ENCODE results near the gene RAC3. TPM values are rescaled to one million over a fixed set of nuclear protein-coding genes. Genes with fewer than 3 reads are reported as not detected.

RAC3 gene
- total RNA-seq, 2 donors from 2014 or later: 6.6 to 7.7 TPM

DNA sequence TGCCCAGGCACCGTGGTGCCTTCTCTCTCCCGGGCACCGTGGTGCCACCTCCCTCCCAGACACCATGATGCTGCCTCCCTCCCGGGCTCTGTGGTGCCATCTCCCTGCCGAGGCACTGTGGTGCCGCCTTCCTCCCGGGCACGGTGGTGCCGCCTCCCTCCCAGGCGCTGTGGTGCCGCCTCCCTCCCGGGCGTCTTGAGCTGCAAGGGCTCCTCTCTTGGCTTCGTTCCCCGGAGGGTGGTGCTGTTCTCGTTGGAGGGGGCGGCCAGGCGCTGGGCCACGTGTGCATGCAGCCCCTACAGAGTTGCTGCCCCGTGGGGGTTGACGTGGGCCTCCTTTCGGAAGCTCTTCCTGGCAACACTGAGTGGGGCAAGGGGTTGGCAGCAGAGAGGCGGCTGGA is 17.0 kb upstream of the RAC3 start:
- Mint-ChIP-seq H3K27ac (no peak overlapping the region), H3K27me3 (no peaks in the 10 kb centered on the region), H3K36me3 (ENCODE audit: low read depth) (peaks cover 9% of the 10 kb centered on the region), H3K4me1 (no peaks in the 10 kb centered on the region), H3K4me3 (no peak overlapping the region), H3K9me3 (no peaks in the 10 kb centered on the region)
- no peak for ATAC-seq (replicated peaks)

DNA sequence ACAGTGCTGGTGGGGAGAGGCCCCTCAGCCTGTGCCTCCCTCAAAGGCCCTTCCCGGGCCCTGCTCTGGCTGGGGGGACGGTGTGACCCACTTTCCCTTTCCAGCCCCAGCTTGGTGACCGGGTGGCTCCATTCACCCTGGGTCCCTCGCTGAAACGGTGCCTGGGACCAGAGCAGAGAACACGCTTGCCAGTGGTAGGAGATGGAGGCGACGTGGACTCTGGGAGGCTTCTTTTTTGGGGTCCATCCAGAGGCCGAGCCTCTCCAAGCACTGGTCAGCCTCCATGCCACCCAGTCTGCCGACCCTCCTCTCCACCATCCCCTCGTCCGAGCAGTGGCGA is 16.5 kb upstream of the RAC3 start:
- no peak for ATAC-seq (replicated peaks)
- no peaks in the 10 kb centered on the region for H3K9me3 Mint-ChIP-seq
- H3K27me3 Mint-ChIP-seq: no peaks in the 10 kb centered on the region
- peaks cover 9% of the 10 kb centered on the region for H3K36me3 Mint-ChIP-seq (ENCODE audit: low read depth)
- H3K27ac Mint-ChIP-seq: no peak overlapping the region
- no peaks in the 10 kb centered on the region for H3K4me1 Mint-ChIP-seq
- H3K4me3 Mint-ChIP-seq: no peak overlapping the region

- no peak for ATAC-seq (replicated peaks)
- H3K27ac Mint-ChIP-seq: no peak overlapping the region
- H3K9me3 Mint-ChIP-seq: no peaks in the 10 kb centered on the region
- no peaks in the 10 kb centered on the region for H3K27me3 Mint-ChIP-seq
- H3K4me3 Mint-ChIP-seq: no peak overlapping the region
- no peaks in the 10 kb centered on the region for H3K4me1 Mint-ChIP-seq
- H3K36me3 Mint-ChIP-seq (ENCODE audit: low read depth): peaks cover 9% of the 10 kb centered on the region
Observed at GRCh38 chr17:82015311-82015971, 16.0 kb upstream of the RAC3 start.

DNA sequence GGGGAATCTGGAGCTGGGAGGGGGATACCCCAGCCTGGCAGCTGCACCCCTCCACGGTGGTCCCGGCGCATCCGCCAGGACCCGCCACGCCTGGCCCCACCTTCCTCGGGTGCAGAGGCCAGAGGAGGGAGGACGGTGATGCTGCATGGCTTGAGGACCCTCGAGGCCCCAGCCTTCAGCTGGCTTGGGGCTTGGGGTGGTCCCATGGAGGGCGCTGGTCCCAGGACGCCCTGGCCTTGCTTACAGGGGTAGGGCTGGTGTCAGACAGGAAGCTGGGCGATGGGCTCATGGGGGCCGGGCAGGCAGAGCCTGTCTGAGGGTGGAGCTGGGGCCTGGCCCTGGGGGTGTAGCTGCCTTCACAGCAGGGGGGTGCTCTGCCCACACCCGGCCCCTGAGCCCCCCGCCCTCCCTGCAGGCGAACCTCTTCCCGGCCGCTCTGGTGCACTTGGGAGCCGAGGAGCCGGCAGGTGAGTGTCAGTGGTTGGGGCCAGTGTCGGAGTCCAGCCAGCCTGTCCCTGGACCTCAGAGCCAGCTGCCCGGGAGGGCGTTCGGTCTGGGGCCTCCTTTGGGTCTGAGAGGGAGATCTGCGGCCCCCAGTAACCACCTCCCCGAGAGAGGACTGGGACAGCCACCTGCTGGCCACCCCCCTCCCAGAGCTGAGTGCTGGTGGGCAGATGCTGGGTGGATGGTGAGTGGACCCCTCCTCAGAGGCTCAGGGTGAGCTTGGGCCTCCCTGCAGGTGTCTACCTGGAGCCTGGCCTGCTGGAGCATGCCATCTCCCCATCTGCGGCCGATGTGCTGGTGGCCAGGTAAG is 15.2 kb upstream of the RAC3 start:
- Mint-ChIP-seq H3K4me1 (no peaks in the 10 kb centered on the region), H3K4me3 (no peak overlapping the region), H3K9me3 (no peaks in the 10 kb centered on the region), H3K36me3 (ENCODE audit: low read depth) (peaks cover 9% of the 10 kb centered on the region), H3K27ac (no peak overlapping the region), H3K27me3 (no peaks in the 10 kb centered on the region)
- no peak for ATAC-seq (replicated peaks)

DNA sequence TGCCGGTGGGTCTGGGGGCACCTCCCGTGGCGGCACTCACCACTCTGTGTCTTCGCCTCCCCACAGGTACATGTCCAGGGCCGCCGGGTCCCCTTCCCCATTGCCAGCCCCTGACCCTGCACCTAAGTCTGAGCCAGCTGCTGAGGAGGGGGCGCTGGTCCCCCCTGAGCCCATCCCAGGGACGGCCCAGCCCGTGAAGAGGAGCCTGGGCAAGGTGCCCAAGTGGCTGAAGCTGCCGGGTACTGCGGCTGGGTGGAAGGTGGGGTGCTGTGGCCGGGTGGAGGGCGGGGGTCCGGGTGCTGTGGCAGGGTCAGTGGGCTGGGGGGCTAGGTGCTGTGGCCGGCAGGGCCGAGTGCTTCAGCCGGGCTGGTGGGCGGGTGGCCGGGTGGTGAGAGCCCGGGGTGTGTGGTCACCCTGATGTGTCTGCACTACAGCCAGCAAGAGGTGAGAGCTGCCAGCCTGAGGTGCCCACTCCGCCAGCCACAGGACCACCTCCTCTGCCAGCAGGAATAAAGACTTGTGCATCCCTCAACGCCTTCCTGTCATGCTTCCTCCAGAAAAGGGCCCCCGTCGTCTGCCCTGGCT is 14.5 kb upstream of the RAC3 start:
- Mint-ChIP-seq H3K27me3 (no peaks in the 10 kb centered on the region), H3K27ac (no peak overlapping the region), H3K4me1 (no peaks in the 10 kb centered on the region), H3K4me3 (no peak overlapping the region), H3K36me3 (ENCODE audit: low read depth) (peaks cover 15% of the 10 kb centered on the region), H3K9me3 (no peaks in the 10 kb centered on the region)
- ATAC-seq (replicated peaks): no peak

GRCh38 chr17:82017612-82018151 is 13.8 kb upstream of the RAC3 start:
- H3K27me3 Mint-ChIP-seq: no peaks in the 10 kb centered on the region
- no peak for ATAC-seq (replicated peaks)
- no peak overlapping the region for H3K27ac Mint-ChIP-seq
- H3K9me3 Mint-ChIP-seq: no peaks in the 10 kb centered on the region
- no peak overlapping the region for H3K4me3 Mint-ChIP-seq
- H3K4me1 Mint-ChIP-seq: no peaks in the 10 kb centered on the region
- H3K36me3 Mint-ChIP-seq (ENCODE audit: low read depth): peaks cover 15% of the 10 kb centered on the region

GRCh38 chr17:82018152-82018988 is 13.1 kb upstream of the RAC3 start:
- Mint-ChIP-seq H3K36me3 (ENCODE audit: low read depth) (peaks cover 15% of the 10 kb centered on the region), H3K4me1 (no peaks in the 10 kb centered on the region), H3K27ac (no peak overlapping the region), H3K27me3 (no peaks in the 10 kb centered on the region), H3K9me3 (no peaks in the 10 kb centered on the region), H3K4me3 (no peak overlapping the region)
- ATAC-seq (replicated peaks): no peak

- H3K36me3 Mint-ChIP-seq (ENCODE audit: low read depth): peaks cover 15% of the 10 kb centered on the region
- H3K27ac Mint-ChIP-seq: no peak overlapping the region
- H3K9me3 Mint-ChIP-seq: no peaks in the 10 kb centered on the region
- no peak for ATAC-seq (replicated peaks)
- H3K27me3 Mint-ChIP-seq: no peaks in the 10 kb centered on the region
- no peaks in the 10 kb centered on the region for H3K4me1 Mint-ChIP-seq
- no peak overlapping the region for H3K4me3 Mint-ChIP-seq
Observed at GRCh38 chr17:82018989-82019689, 12.3 kb upstream of the RAC3 start.

DNA sequence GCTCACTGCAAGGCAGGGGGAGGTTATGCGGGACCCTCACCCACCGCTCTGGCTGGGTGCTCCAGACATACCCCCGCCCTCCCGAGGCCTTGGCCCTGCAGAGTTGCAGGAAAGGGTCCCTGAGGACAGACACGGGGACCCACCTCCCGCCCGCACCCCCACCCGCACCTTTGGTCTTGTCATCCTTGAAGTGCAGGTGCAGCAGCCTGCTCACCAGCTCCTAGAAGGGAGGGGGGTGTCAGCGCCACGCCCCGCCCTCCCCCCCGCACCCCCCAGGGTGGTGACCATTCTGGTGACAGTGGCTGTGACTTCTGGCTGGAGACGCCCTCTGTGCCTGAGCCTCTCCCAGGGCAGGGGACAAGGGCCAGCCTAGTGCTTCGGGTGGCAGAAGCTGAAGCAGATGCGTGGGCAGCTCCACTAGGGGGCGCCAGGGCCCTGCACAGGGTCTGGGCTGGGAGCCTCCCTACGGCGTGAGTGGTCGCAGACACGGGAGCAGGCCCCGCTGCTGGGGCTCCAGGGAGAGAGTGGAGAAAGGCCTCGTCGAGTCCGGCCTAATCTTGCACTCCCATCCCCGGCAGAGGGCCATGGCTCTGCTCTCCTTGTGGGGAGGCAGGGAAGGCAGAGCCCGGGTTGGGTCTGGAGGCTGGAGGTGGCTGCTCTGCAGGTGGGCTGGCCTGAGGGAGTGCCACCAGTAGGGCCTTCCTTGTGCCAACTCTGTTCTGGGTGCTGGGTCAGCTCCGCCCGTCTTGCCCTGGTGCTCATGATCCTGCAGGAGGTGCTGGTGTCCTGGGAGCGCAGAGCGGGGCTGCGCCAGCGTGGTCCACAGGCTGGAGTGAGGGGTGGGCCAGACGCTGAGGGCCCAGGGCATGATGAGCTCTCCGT is 11.5 kb upstream of the RAC3 start:
- H3K4me1 Mint-ChIP-seq: no peaks in the 10 kb centered on the region
- H3K4me3 Mint-ChIP-seq: peak overlapping the region; percentile 90
- peaks cover 15% of the 10 kb centered on the region for H3K36me3 Mint-ChIP-seq (ENCODE audit: low read depth)
- no peaks in the 10 kb centered on the region for H3K27me3 Mint-ChIP-seq
- H3K27ac Mint-ChIP-seq: no peak overlapping the region
- ATAC-seq (replicated peaks): no peak
- no peaks in the 10 kb centered on the region for H3K9me3 Mint-ChIP-seq

- H3K4me3 Mint-ChIP-seq: peak overlapping the region; percentile 90
- peaks cover 15% of the 10 kb centered on the region for H3K36me3 Mint-ChIP-seq (ENCODE audit: low read depth)
- ATAC-seq (replicated peaks): no peak
- no peaks in the 10 kb centered on the region for H3K4me1 Mint-ChIP-seq
- no peaks in the 10 kb centered on the region for H3K9me3 Mint-ChIP-seq
- no peaks in the 10 kb centered on the region for H3K27me3 Mint-ChIP-seq
- H3K27ac Mint-ChIP-seq: no peak overlapping the region
Observed at GRCh38 chr17:82020572-82021106, 10.8 kb upstream of the RAC3 start.

DNA sequence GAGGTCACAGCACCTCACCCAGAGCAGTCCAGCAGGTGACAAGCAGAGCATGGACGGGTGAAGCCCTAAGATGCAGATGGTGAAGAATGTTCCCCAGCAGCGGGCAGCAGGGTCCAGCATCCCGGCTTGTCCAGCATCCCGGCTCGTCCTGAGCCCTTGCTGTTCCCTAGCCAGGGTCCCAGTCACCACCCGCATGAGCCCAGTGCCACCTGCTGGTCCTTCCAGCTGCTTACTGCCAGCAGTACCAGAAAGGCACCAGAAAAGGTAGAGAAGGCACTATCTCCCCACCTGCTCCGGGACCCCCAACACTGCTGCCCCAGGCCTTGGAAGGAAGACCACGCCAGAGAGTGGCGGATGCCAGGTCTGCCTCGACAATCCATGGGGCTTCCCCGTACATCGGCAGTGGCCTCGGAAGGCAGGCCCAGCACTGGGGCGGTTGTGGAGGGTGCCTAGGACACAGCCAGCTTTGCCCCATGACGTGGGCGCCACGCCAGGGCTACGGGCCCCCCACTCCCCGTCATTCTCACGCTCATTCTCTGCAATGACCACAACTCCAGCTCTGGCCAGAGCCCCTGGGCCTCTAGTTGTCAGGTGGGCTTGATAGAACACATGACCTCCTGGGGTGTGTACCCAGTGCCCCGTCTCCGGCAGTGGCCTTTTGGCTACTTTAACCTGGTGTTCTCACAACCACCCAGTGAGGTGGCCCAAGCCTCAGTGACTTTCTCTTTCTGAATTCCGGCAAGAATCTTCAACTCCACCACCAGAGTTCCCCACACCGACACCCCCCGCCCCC is 10.2 kb upstream of the RAC3 start:
- H3K4me3 Mint-ChIP-seq: peak overlapping the region; percentile 90
- H3K4me1 Mint-ChIP-seq: no peaks in the 10 kb centered on the region
- H3K36me3 Mint-ChIP-seq (ENCODE audit: low read depth): peaks cover 15% of the 10 kb centered on the region
- no peaks in the 10 kb centered on the region for H3K27me3 Mint-ChIP-seq
- no peaks in the 10 kb centered on the region for H3K9me3 Mint-ChIP-seq
- H3K27ac Mint-ChIP-seq: peak overlapping the region; percentile 75
- no peak for ATAC-seq (replicated peaks)

DNA sequence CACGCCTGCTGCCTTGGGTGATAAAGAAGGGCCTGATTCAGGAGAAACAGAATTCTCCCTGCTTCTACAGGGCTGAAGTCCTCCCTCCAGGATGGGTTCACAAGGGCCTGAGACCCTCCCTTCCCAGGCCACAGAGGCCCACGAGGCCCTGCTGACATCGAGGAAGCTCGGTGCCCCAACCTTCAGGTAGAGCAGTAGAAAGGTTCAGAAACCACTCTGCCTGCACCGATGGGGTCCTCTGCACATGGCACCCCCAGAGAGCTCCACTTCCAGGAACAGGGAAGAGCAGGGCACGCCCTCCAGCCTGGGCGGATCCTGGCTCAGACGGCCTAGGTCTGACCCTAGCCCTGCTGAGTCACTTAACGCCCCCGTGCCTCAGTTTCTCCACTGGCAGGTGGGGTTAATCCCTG is 9.6 kb upstream of the RAC3 start:
- no peaks in the 10 kb centered on the region for H3K9me3 Mint-ChIP-seq
- no peaks in the 10 kb centered on the region for H3K4me1 Mint-ChIP-seq
- H3K27me3 Mint-ChIP-seq: no peaks in the 10 kb centered on the region
- peak overlapping the region; percentile 90 for H3K4me3 Mint-ChIP-seq
- H3K36me3 Mint-ChIP-seq (ENCODE audit: low read depth): peaks cover 15% of the 10 kb centered on the region
- H3K27ac Mint-ChIP-seq: peak overlapping the region; percentile 75
- no peak for ATAC-seq (replicated peaks)

Data from activated T-helper 17 cell treated with anti-CD3 and anti-CD28 coated beads, Interleukin-2, amount 50 U/mL, for 72 hours (primary cell).